HepG2 (cell line): ENCODE data around the gene MRPL14. TPM values are rescaled to one million over a fixed set of nuclear protein-coding genes. Genes with fewer than 3 reads are reported as not detected.

Source experiments
- CAMTA2 ChIP-seq: sonication (generic); formaldehyde crosslinking; IDR thresholded peaks from 2 replicates; pipeline ENCODE4 v1.4.0; 2020; ENCODE audit warnings: mild to moderate bottlenecking, missing genetic modification reagents, borderline replicate concordance
- FOXK1 ChIP-seq: sonication (generic); formaldehyde crosslinking; IDR thresholded peaks from 2 replicates; pipeline ENCODE4 v1.4.0; 2020; ENCODE audit warnings: low read depth, missing genetic modification reagents, borderline replicate concordance
- FOXM1 ChIP-seq: sonication (generic); formaldehyde crosslinking; IDR thresholded peaks from 2 replicates; pipeline ENCODE4 v1.5.0; 2020; ENCODE audit warnings: missing genetic modification reagents
- HDAC6 ChIP-seq: fragments of 200-600 bp; sonication (generic); IDR thresholded peaks from 2 replicates; pipeline ENCODE4 v1.7.0; 2017; ENCODE audit warnings: mild to moderate bottlenecking, antibody characterized with exemption, low read length, low read depth
- HNRNPL ChIP-seq: fragments of 200-400 bp; formaldehyde crosslinking; IDR thresholded peaks from 2 replicates; pipeline ENCODE4 v1.6.1; 2017; ENCODE audit warnings: mild to moderate bottlenecking, low read depth, low read length
- KDM4B ChIP-seq: sonication (generic); formaldehyde crosslinking; IDR thresholded peaks from 2 replicates; pipeline ENCODE4 v1.4.0; 2020; ENCODE audit warnings: missing genetic modification reagents
- KDM5A ChIP-seq: fragments of 200-600 bp; sonication (generic); IDR thresholded peaks from 2 replicates; pipeline ENCODE4 v1.7.0; 2018; ENCODE audit warnings: antibody characterized with exemption, mild to moderate bottlenecking, low read length, borderline replicate concordance
- MED13 ChIP-seq: sonication (generic); formaldehyde crosslinking; IDR thresholded peaks from 2 replicates; pipeline ENCODE4 v1.5.0; 2020; ENCODE audit warnings: missing genetic modification reagents
- NCOA2 ChIP-seq: sonication (generic); formaldehyde crosslinking; IDR thresholded peaks from 2 replicates; pipeline ENCODE4 v1.8.0; 2022; ENCODE audit warnings: inconsistent platforms
- PAX8 ChIP-seq: sonication (generic); formaldehyde crosslinking; IDR thresholded peaks from 2 replicates; pipeline ENCODE4 v1.8.0; 2022; ENCODE audit warnings: mild to moderate bottlenecking, missing genetic modification reagents, borderline replicate concordance
- POGZ ChIP-seq: sonication (generic); formaldehyde crosslinking; IDR thresholded peaks from 2 replicates; pipeline ENCODE4 v1.4.0; 2020; ENCODE audit warnings: mild to moderate bottlenecking, missing genetic modification reagents
- RXRA ChIP-seq: sonication (generic); formaldehyde crosslinking; IDR thresholded peaks from 2 replicates; pipeline ENCODE4 v1.5.1; 2020; ENCODE audit warnings: missing genetic modification reagents
- SCMH1 ChIP-seq: sonication (generic); formaldehyde crosslinking; IDR thresholded peaks from 2 replicates; pipeline ENCODE4 v1.9.0; 2021; ENCODE audit warnings: missing genetic modification reagents, mild to moderate bottlenecking, borderline replicate concordance
- ZC3H4 ChIP-seq: sonication (generic); formaldehyde crosslinking; IDR thresholded peaks from 2 replicates; pipeline ENCODE4 v1.4.0; 2020; ENCODE audit warnings: missing genetic modification reagents, borderline replicate concordance
- ZMAT5 ChIP-seq: sonication (generic); formaldehyde crosslinking; IDR thresholded peaks from 2 replicates; pipeline ENCODE4 v1.5.0; 2020; ENCODE audit warnings: mild to moderate bottlenecking, low read depth, missing genetic modification reagents, borderline replicate concordance
- ZNF101 ChIP-seq: sonication (generic); formaldehyde crosslinking; IDR thresholded peaks from 2 replicates; pipeline ENCODE4 v1.4.0; 2020; ENCODE audit warnings: mild to moderate bottlenecking, low read depth, missing genetic modification reagents, borderline replicate concordance
- ZNF615 ChIP-seq: sonication (generic); formaldehyde crosslinking; IDR thresholded peaks from 2 replicates; pipeline ENCODE4 v1.5.0; 2020; ENCODE audit warnings: mild to moderate bottlenecking, missing genetic modification reagents, borderline replicate concordance
- polyA plus RNA-seq, 8 experiments: library from polyadenylated mRNA; depleted of rRNA in 3 of 8; stranded (reverse) in 7 of 8; unstranded in 1 of 8; fragments of >200 nt; fragmentation: Illumina TruSeq in 4 of 8; extraction: Trizol in 4 of 8; gene quantifications; 2 replicates each; pipeline versions ENCODE4 v1.2.1 to v1.2.3, GENCODE V29; 2011 to 2016; ENCODE audit warnings: low read depth in 4 of 8, missing spikeins in 1 of 8, mixed read lengths in 1 of 8; ENCODE audit not compliant: insufficient read depth in 1 of 8
- total RNA-seq, 5 experiments: library from RNA; depleted of rRNA; stranded (reverse); fragments of >200 nt; fragmentation: Illumina TruSeq; extraction: Trizol; gene quantifications; 2 replicates each; pipeline ENCODE4 v1.2.3, GENCODE V29; 2016; ENCODE audit warnings: low read depth in 1 of 5
- TF ChIP-seq, protein P1 (sequence below): sonication (generic); formaldehyde crosslinking; IDR thresholded peaks from 2 replicates; pipeline ENCODE4 v1.4.0; 2020; ENCODE audit warnings: missing genetic modification reagents
- TF ChIP-seq, protein P2 (sequence below): sonication (generic); formaldehyde crosslinking; conservative IDR thresholded peaks from 2 replicates; pipeline ENCODE4 v1.4.0; 2020; ENCODE audit warnings: missing genetic modification reagents
- TF ChIP-seq, protein P3 (sequence below): sonication (generic); formaldehyde crosslinking; IDR thresholded peaks from 2 replicates; pipeline ENCODE4 v1.5.1; 2020; ENCODE audit warnings: mild to moderate bottlenecking, moderate library complexity, missing genetic modification reagents
- TF ChIP-seq, protein P4 (sequence below): sonication (generic); formaldehyde crosslinking; IDR thresholded peaks from 2 replicates; pipeline ENCODE4 v1.4.0; 2020; ENCODE audit warnings: missing genetic modification reagents, mild to moderate bottlenecking, borderline replicate concordance
- TF ChIP-seq, protein P5 (sequence below): sonication (generic); formaldehyde crosslinking; IDR thresholded peaks from 2 replicates; pipeline ENCODE4 v1.8.0; 2022; ENCODE audit warnings: mild to moderate bottlenecking, missing genetic modification reagents, moderate library complexity

Gene MRPL14
- total and polyA plus RNA-seq, 2 of the 13 experiments (the other 11 are each of a cell fraction or from before 2014, with no cell fraction given): 157 to 178 TPM

- TF ChIP-seq FOXK1 (CRISPR knock-in tag) (peak; percentile 93), HDAC6 (no peak), KDM5A (no peak), ZNF101 (no peak), HNRNPL (no peak), RXRA (0 out of 2 replicates have a peak, but pooled peaks have one; percentile 45), ZMAT5 (CRISPR knock-in tag) (no peak), SCMH1 (CRISPR knock-in tag) (no peak), NCOA2 (peak; percentile 80), ZNF615 (CRISPR knock-in tag) (no peak), MED13 (CRISPR knock-in tag) (no peak; the same call in 1 of the 2 replicates), CAMTA2 (CRISPR knock-in tag) (no peak), ZC3H4 (CRISPR knock-in tag) (no peak), FOXM1 (no peak), KDM4B (CRISPR knock-in tag) (no peak), POGZ (peak; percentile 90), PAX8 (CRISPR knock-in tag) (no peak)
- TF ChIP-seq, protein P1, sequence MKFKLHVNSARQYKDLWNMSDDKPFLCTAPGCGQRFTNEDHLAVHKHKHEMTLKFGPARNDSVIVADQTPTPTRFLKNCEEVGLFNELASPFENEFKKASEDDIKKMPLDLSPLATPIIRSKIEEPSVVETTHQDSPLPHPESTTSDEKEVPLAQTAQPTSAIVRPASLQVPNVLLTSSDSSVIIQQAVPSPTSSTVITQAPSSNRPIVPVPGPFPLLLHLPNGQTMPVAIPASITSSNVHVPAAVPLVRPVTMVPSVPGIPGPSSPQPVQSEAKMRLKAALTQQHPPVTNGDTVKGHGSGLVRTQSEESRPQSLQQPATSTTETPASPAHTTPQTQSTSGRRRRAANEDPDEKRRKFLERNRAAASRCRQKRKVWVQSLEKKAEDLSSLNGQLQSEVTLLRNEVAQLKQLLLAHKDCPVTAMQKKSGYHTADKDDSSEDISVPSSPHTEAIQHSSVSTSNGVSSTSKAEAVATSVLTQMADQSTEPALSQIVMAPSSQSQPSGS: peak; percentile 69; the same call in 1 of the 2 replicates
- TF ChIP-seq, protein P2, sequence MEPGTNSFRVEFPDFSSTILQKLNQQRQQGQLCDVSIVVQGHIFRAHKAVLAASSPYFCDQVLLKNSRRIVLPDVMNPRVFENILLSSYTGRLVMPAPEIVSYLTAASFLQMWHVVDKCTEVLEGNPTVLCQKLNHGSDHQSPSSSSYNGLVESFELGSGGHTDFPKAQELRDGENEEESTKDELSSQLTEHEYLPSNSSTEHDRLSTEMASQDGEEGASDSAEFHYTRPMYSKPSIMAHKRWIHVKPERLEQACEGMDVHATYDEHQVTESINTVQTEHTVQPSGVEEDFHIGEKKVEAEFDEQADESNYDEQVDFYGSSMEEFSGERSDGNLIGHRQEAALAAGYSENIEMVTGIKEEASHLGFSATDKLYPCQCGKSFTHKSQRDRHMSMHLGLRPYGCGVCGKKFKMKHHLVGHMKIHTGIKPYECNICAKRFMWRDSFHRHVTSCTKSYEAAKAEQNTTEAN (CRISPR knock-in tag): no peak
- TF ChIP-seq, protein P3, sequence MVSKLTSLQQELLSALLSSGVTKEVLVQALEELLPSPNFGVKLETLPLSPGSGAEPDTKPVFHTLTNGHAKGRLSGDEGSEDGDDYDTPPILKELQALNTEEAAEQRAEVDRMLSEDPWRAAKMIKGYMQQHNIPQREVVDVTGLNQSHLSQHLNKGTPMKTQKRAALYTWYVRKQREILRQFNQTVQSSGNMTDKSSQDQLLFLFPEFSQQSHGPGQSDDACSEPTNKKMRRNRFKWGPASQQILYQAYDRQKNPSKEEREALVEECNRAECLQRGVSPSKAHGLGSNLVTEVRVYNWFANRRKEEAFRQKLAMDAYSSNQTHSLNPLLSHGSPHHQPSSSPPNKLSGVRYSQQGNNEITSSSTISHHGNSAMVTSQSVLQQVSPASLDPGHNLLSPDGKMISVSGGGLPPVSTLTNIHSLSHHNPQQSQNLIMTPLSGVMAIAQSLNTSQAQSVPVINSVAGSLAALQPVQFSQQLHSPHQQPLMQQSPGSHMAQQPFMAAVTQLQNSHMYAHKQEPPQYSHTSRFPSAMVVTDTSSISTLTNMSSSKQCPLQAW (CRISPR knock-in tag): peak; percentile 93
- TF ChIP-seq, protein P4, sequence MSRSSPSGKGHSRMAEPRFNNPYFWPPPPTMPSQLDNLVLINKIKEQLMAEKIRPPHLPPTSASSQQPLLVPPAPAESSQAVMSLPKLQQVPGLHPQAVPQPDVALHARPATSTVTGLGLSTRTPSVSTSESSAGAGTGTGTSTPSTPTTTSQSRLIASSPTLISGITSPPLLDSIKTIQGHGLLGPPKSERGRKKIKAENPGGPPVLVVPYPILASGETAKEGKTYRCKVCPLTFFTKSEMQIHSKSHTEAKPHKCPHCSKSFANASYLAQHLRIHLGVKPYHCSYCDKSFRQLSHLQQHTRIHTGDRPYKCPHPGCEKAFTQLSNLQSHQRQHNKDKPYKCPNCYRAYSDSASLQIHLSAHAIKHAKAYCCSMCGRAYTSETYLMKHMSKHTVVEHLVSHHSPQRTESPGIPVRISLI: no peak
- TF ChIP-seq, protein P5, sequence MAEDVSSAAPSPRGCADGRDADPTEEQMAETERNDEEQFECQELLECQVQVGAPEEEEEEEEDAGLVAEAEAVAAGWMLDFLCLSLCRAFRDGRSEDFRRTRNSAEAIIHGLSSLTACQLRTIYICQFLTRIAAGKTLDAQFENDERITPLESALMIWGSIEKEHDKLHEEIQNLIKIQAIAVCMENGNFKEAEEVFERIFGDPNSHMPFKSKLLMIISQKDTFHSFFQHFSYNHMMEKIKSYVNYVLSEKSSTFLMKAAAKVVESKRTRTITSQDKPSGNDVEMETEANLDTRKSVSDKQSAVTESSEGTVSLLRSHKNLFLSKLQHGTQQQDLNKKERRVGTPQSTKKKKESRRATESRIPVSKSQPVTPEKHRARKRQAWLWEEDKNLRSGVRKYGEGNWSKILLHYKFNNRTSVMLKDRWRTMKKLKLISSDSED (CRISPR knock-in tag): no peak
These were observed 32.6 kb downstream of the MRPL14 start (continued) for GRCh38 chr6:44094403-44095242.
